Measurements from ENCODE around the gene CDC42BPA.

Gene CDC42BPA

GRCh38 chr1:226946841-226947240 lies 371.5 kb downstream of the CDC42BPA start:
- no peak for DNase-seq (ENCODE audit: low read depth in 2 of 2)

DNA sequence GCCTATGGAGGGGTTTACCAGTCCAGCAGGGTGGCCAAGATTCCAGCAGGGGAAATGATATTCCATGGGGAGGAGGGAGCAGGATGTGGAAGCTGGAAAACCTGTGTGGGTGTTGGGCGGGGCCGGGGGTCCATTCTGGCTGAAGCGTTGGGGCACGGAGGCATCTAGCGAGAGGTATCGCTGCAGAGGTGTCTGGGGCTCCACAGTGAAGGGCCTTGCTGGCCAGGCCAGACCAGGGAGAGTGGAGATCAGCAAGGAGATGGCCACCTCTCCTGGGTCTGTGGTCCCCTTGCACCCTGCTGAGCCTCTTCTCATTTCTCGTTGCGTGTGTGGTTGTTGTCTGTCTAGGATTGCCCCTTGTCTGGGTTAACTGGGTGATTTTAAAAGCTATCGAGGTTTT lies 372.0 kb downstream of the CDC42BPA start:
- no peak for DNase-seq (ENCODE audit: low read depth in 2 of 2)

- DNase-seq (ENCODE audit: low read depth in 2 of 2) = no peak
These were observed 372.4 kb downstream of the CDC42BPA start for GRCh38 chr1:226945858-226946245.

DNA sequence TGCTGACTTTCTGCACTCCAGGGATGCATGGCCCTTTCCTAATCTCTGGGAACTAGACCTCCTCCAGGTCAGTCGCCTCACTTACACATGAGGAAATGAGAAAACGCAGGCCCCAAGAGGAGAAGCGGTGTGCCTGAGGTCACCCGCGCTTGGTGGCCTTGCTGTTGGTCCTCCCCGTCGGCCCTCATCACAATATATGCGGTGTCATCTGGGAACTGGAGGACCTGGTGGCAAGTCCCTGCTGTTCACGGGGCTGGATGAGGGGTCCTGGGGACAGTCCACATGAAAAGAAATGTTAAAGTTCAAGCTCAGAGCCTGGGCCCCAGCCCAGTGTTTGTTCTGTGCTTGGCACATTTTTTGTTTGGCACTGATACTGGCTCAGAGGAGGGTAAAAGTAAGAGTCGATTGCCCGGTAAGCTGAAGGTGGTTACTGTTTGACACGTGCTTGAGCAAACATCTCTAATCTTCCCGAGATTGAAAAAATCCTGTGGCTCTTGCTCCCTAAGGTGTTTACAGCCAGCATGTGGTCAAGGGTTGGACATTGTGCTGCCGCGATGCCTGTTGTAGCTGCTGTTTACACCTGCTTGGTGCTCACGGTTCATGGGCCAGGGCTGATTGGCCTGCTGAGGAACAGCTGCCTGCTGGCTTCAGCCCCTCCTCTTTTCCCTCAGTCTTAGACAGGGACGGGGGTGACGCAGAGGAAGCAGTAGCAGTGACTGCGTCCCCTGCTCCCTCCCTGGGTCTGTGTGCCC lies 373.0 kb downstream of the CDC42BPA start:
- no peak for DNase-seq (ENCODE audit: low read depth in 2 of 2)

GRCh38 chr1:226943927-226944326 lies 374.4 kb downstream of the CDC42BPA start:
- no peak for DNase-seq (ENCODE audit: low read depth in 2 of 2)

DNA sequence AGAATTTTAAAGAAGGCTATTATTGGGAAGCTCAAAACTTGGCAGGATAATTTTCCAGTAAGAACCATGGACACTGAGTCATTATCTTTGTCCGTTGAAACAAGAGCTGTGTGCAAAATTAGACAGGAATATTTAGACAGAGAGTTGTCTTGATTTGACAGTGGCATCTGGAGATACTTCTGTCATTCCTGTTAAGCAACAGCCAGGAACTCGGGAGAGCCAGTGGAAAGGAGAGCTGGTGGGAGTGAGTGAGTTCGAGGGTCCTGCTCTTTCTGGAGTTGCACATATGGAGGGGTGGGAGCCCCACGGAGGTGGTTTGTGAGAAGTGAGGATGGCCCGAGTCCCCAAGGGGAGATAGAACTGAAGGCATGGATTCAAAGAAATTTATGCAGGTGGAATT lies 375.1 kb downstream of the CDC42BPA start:
- no peak for DNase-seq (ENCODE audit: low read depth in 2 of 2)

DNA sequence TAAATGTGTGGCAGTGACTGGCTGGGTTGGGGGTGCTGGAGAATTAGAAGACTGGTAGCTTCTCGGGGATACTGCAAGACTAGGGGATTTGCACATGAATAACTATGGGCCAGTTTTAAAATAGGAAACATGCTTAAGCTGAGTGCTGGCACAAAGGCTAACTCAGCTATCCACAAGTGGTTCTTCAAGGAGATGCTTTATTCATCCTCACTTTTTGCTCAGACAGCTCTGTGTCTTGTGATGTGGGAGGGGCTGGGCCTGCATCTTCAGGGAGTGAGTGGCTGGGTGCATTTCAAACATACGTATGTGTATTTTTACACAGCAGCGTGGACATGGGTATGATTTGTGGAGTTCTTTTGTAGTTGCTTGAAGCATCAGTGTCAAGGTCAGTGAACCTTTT lies 375.9 kb downstream of the CDC42BPA start:
- no peak for DNase-seq (ENCODE audit: low read depth in 2 of 2)

- no peak for DNase-seq (ENCODE audit: low read depth in 2 of 2)
These were observed 377.6 kb downstream of the CDC42BPA start for GRCh38 chr1:226940806-226941067.

DNA sequence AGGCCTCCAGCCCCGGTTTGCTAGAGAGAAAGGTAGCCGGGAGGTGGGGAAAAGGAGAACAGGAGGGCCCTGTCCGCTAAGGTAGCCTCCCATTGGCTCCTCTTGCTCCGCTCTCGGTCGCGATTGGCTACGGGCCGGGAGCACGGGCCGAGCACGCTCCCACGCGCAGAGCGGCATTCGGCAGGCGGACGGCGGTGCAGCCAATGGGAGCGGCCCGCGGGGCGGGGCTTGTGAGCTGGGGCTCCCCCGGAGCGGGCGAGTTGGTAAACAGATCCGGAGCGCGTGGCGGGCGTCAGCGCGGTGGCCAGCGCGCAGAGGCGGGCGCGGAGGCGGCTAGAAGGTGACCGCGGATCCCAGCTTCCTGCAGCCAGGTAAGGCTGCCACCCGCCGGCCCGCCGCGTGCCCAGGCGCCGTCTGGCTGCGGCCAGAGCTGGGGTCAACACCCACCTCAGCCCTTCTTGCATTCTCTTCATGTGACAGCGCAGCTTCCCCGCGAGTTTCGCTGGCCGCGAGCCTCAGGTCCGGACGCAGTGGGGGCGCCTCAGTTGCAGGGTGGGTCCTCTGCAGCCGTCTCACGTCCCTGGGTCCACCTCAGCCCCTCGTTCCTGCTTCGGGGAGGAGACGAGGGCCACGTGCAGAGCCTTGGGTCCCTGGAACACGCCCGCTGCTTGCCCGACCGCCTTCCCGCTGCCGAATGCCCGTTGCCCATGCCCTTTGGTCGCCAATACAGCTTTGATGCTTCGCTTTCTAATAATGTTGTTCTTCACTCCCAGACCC lies 378.1 kb downstream of the CDC42BPA start, which contains the start of gene COQ8A:
COQ8A (plus strand) TSS at position 266 of the 777 bp plus-strand sequence. CDS start 21,092 bp downstream, outside the sequence.
- DNase-seq (ENCODE audit: low read depth in 2 of 2) = peak; percentile 97

Measured in activated CD4-positive, alpha-beta T cell treated with anti-CD3 and anti-CD28 coated beads for 24 hours (primary cell).